HEK293 (cell line): Measurements from ENCODE around the gene CDC42EP2.
A peak's percentile ranks its signal among the peaks of the same experiment; 100 is the strongest.

Experiments
- CTCF ChIA-PET: fragments of 350-600 bp; formaldehyde crosslinking; extraction: SDS; loops from one replicate; lab custom pipeline; 2021; ENCODE audit warnings: antibody characterized with exemption; lab: Yijun Ruan, JAX
- POLR2A ChIA-PET: fragments of 300-600 bp; formaldehyde crosslinking; extraction: SDS; loops from one replicate; lab custom pipeline; 2020; ENCODE audit warnings: antibody characterized with exemption, inconsistent platforms; lab: Yijun Ruan, JAX
- H3K27ac ChIP-seq: fragments of 200-500 bp; sonication (Bioruptor generic); 2 replicates; pipeline ENCODE4 v1.5.1; 2014; ENCODE audit warnings: low read depth, low read length, control low read depth, inconsistent platforms; ENCODE audit errors: extremely low read depth
- H3K36me3 ChIP-seq, 2 experiments: fragments of 200-500 bp in 1 of 2; sonication (Bioruptor generic) in 1 of 2; 1 replicate in 1 of 2; 2 replicates in 1 of 2; pipeline ENCODE4 v1.5.1; 2014 to 2017; ENCODE audit warnings: inconsistent platforms in 2 of 2, low read length in 2 of 2; ENCODE audit not compliant: control insufficient read depth in 2 of 2, insufficient read depth in 1 of 2
- H3K4me1 ChIP-seq: fragments of 200-500 bp; sonication (Bioruptor generic); 2 replicates; pipeline ENCODE4 v1.5.1; 2014; ENCODE audit warnings: mild to moderate bottlenecking, low read length, inconsistent platforms; ENCODE audit not compliant: control insufficient read depth, insufficient read depth
- H3K4me3 ChIP-seq: 2 replicates; pipeline ENCODE4 v1.5.1; 2011; ENCODE audit warnings: low read depth, mild to moderate bottlenecking, control low read depth, low read length, moderate library complexity
- H3K9me3 ChIP-seq: fragments of 200-500 bp; sonication (Bioruptor generic); 2 replicates; pipeline ENCODE4 v1.5.1; 2014; ENCODE audit warnings: low read depth, low read length, inconsistent platforms; ENCODE audit not compliant: control insufficient read depth, insufficient read depth
- GLI2 ChIP-seq: fragments of 450-650 bp; formaldehyde crosslinking; IDR thresholded peaks from 2 replicates; pipeline ENCODE4; 2017; ENCODE audit warnings: missing biosample characterization, missing genetic modification characterization, low read depth, borderline replicate concordance
- KLF7 ChIP-seq: fragments of 450-650 bp; formaldehyde crosslinking; IDR thresholded peaks from 2 replicates; pipeline ENCODE4 v1.5.1; 2016; ENCODE audit warnings: missing biosample characterization, missing genetic modification characterization, borderline replicate concordance
- PRDM4 ChIP-seq: fragments of 450-650 bp; formaldehyde crosslinking; IDR thresholded peaks from 2 replicates; pipeline ENCODE4 v1.5.1; 2017; ENCODE audit warnings: missing biosample characterization, missing genetic modification characterization
- REST ChIP-seq: fragments of 450-650 bp; formaldehyde crosslinking; IDR thresholded peaks from 2 replicates; pipeline ENCODE4 v1.5.1; 2016; ENCODE audit warnings: missing biosample characterization, missing genetic modification characterization
- SP7 ChIP-seq: fragments of 450-650 bp; formaldehyde crosslinking; IDR thresholded peaks from 2 replicates; pipeline ENCODE4 v1.5.1; 2016; ENCODE audit warnings: missing biosample characterization, missing genetic modification characterization
- ZBTB20 ChIP-seq: fragments of 450-650 bp; formaldehyde crosslinking; IDR thresholded peaks from 2 replicates; pipeline ENCODE4 v1.5.1; 2016; ENCODE audit warnings: missing biosample characterization, missing genetic modification characterization
- ZBTB8A ChIP-seq: fragments of 450-650 bp; formaldehyde crosslinking; IDR thresholded peaks from 2 replicates; pipeline ENCODE4 v1.5.1; 2016; ENCODE audit warnings: missing biosample characterization, missing genetic modification characterization
- ZFHX2 ChIP-seq: fragments of 450-650 bp; formaldehyde crosslinking; conservative IDR thresholded peaks from 2 replicates; pipeline ENCODE4 v1.5.1; 2016; ENCODE audit warnings: missing biosample characterization, missing genetic modification characterization
- ZFP37 ChIP-seq: fragments of 450-650 bp; formaldehyde crosslinking; IDR thresholded peaks from 2 replicates; pipeline ENCODE4 v1.5.1; 2016; ENCODE audit warnings: missing biosample characterization, missing genetic modification characterization
- ZIC2 ChIP-seq: fragments of 450-650 bp; formaldehyde crosslinking; IDR thresholded peaks from 2 replicates; pipeline ENCODE4 v1.5.1; 2016; ENCODE audit warnings: missing biosample characterization, missing genetic modification characterization
- ZNF10 ChIP-seq: fragments of 450-650 bp; formaldehyde crosslinking; IDR thresholded peaks from 2 replicates; pipeline ENCODE4 v1.5.1; 2017; ENCODE audit warnings: missing biosample characterization, missing genetic modification characterization
- ZNF2 ChIP-seq: fragments of 450-650 bp; formaldehyde crosslinking; IDR thresholded peaks from 2 replicates; pipeline ENCODE4 v1.5.1; 2016; ENCODE audit warnings: missing biosample characterization, missing genetic modification characterization
- ZNF548 ChIP-seq: fragments of 450-650 bp; formaldehyde crosslinking; IDR thresholded peaks from 2 replicates; pipeline ENCODE4 v1.5.1; 2016; ENCODE audit warnings: missing biosample characterization, missing genetic modification characterization
- ZNF585B ChIP-seq: fragments of 450-650 bp; formaldehyde crosslinking; IDR thresholded peaks from 2 replicates; pipeline ENCODE4 v1.5.1; 2016; ENCODE audit warnings: missing biosample characterization, missing genetic modification characterization
- ZNF629 ChIP-seq: fragments of 450-650 bp; formaldehyde crosslinking; IDR thresholded peaks from 2 replicates; pipeline ENCODE4 v1.5.1; 2017; ENCODE audit warnings: missing biosample characterization, missing genetic modification characterization
- ZNF707 ChIP-seq: fragments of 450-650 bp; formaldehyde crosslinking; IDR thresholded peaks from 2 replicates; pipeline ENCODE4 v1.5.1; 2016; ENCODE audit warnings: missing biosample characterization, missing genetic modification characterization
- ZNF76 ChIP-seq: fragments of 450-650 bp; formaldehyde crosslinking; IDR thresholded peaks from 2 replicates; pipeline ENCODE4; 2016; ENCODE audit warnings: low read depth, missing biosample characterization, missing genetic modification characterization, borderline replicate concordance
- ZNF792 ChIP-seq: fragments of 450-650 bp; formaldehyde crosslinking; IDR thresholded peaks from 2 replicates; pipeline ENCODE4 v1.5.1; 2016; ENCODE audit warnings: missing biosample characterization, missing genetic modification characterization
- TF ChIP-seq, protein P1 (sequence below): fragments of 450-650 bp; formaldehyde crosslinking; IDR thresholded peaks from 2 replicates; pipeline ENCODE4 v1.5.1; 2016; ENCODE audit warnings: missing biosample characterization, missing genetic modification characterization

Gene CDC42EP2

GRCh38 chr11:65300621-65301275 is 13.9 kb upstream of the CDC42EP2 start:
- TF ChIP-seq ZNF2 (tag by site-specific recombination) (no peak), PRDM4 (tag by site-specific recombination) (no peak), KLF7 (tag by site-specific recombination) (no peak)
- TF ChIP-seq, protein P1, sequence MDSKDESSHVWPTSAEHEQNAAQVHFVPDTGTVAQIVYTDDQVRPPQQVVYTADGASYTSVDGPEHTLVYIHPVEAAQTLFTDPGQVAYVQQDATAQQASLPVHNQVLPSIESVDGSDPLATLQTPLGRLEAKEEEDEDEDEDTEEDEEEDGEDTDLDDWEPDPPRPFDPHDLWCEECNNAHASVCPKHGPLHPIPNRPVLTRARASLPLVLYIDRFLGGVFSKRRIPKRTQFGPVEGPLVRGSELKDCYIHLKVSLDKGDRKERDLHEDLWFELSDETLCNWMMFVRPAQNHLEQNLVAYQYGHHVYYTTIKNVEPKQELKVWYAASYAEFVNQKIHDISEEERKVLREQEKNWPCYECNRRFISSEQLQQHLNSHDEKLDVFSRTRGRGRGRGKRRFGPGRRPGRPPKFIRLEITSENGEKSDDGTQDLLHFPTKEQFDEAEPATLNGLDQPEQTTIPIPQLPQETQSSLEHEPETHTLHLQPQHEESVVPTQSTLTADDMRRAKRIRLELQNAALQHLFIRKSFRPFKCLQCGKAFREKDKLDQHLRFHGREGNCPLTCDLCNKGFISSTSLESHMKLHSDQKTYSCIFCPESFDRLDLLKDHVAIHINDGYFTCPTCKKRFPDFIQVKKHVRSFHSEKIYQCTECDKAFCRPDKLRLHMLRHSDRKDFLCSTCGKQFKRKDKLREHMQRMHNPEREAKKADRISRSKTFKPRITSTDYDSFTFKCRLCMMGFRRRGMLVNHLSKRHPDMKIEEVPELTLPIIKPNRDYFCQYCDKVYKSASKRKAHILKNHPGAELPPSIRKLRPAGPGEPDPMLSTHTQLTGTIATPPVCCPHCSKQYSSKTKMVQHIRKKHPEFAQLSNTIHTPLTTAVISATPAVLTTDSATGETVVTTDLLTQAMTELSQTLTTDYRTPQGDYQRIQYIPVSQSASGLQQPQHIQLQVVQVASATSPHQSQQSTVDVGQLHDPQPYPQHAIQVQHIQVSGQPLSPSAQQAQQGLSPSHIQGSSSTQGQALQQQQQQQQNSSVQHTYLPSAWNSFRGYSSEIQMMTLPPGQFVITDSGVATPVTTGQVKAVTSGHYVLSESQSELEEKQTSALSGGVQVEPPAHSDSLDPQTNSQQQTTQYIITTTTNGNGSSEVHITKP (tag by site-specific recombination), result no peak
- H3K4me1 ChIP-seq, result 0 out of 2 replicates have a peak, but pooled peaks cover 3% of the 10 kb centered on the region
- H3K4me3 ChIP-seq, result no peak overlapping the region
- CTCF ChIA-PET, result interaction anchor here (0.7 kb wide), 2 partner anchors 10 to 22 kb away, joined by 3 read pairs; no protein-coding TSS in a partner anchor
- H3K36me3 ChIP-seq, result peaks cover 0 to 80% of the 10 kb centered on the region in 2 experiments; a peak in 2 of 3 replicates
- POLR2A ChIA-PET, result no interaction called here
- no peak overlapping the region for H3K27ac ChIP-seq
- H3K9me3 ChIP-seq, result no peaks in the 10 kb centered on the region

DNA sequence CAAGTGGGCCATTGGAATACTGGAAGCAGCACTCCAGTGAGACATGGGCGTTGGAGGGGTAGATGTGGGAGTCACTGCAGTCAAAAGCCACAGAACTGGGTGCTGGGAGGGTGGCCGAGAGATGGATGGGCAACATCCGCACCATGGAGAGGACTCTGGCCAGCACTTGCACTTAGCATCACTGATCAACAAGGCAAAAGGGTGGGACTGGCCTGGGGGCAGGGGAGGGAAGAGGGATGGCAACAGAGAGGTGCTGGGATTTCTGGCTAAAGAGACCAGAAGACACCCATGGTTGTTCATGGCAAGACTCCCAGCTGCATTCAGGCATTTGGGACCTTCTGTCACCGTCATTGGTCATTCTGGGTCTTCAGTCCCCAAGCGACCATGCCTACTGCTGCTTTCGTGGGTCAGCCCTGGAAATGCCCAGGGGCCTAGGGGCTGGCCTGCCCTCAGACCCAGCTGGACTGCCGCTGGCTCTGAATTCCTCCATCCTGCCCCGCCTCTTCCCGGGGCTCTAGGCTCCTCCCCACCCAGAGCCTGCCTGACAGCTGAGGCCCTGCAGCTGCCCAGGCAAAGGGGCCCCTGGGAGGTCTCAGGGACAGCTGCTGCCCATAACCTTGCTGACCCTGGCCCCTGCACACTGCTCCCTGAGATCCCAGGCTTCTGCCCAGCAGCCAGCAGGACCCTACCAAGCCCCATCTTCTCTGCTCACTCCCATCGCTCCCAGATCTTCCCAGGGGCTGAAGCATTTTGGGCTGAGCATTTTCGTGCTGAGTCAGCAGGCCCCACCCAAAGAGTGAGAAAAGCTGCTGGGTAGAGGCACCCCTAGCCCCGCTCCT is 13.0 kb upstream of the CDC42EP2 start:
- 0 out of 2 replicates have a peak, but pooled peaks cover 3% of the 10 kb centered on the region for H3K4me1 ChIP-seq

DNA sequence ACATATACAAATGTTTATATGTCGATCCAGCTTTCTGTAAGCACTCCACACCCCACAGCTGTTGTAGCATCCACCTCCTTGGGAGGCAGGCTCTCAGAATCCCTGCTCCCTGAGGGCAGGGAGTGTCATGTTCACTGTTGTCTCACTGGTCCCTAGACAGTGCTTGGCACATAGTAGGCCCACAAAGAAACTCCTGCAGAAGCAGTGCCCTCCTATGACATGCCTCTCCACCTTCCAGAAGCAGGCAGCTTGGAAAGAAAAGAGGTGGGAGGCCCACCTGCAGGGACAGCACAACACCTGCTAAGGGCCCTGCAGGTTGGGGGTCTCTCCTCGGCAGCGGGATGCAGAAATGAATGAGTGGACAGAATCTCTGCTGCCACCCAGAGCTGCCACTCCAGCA is 11.1 kb upstream of the CDC42EP2 start:
- TF ChIP-seq ZFHX2 (tag by site-specific recombination) (no peak), ZNF76 (no peak), ZNF629 (tag by site-specific recombination) (no peak), GLI2 (tag by site-specific recombination) (no peak), ZNF792 (tag by site-specific recombination) (no peak), REST (tag by site-specific recombination) (no peak), ZNF548 (tag by site-specific recombination) (no peak), ZNF10 (no peak), SP7 (no peak), ZNF707 (no peak), ZFP37 (tag by site-specific recombination) (no peak), ZNF585B (tag by site-specific recombination) (no peak), ZBTB20 (no peak)
- Histone ChIP-seq H3K9me3 (no peaks in the 10 kb centered on the region), H3K27ac (no peak overlapping the region), H3K4me3 (no peak overlapping the region), H3K4me1 (0 out of 2 replicates have a peak, but pooled peaks cover 3% of the 10 kb centered on the region), H3K36me3 (peaks cover 0 to 54% of the 10 kb centered on the region in 2 experiments; a peak in 2 of 3 replicates)
- CTCF ChIA-PET, result no interaction called here
- POLR2A ChIA-PET, result interaction anchor here (1.2 to 1.3 kb wide), 2 partner anchors 9 to 41 kb away, joined by 3 to 4 read pairs; partner anchors contain the start of gene POLA2

More for the DNA sequence above, 13.0 kb upstream of the CDC42EP2 start:
- CTCF ChIA-PET, result interaction anchor here (0.7 kb wide), 1 partner anchor 9 kb away, joined by 3 read pairs; no protein-coding TSS in a partner anchor
- TF ChIP-seq ZBTB8A (tag by site-specific recombination) (peak; percentile 39), ZIC2 (no peak)
- TF ChIP-seq, all 188 proteins: peak for 1
- Histone ChIP-seq H3K36me3 (peaks cover 0 to 70% of the 10 kb centered on the region in 2 experiments; a peak in 2 of 3 replicates), H3K4me3 (no peak overlapping the region), H3K27ac (no peak overlapping the region), H3K9me3 (no peaks in the 10 kb centered on the region)
- POLR2A ChIA-PET, result no interaction called here
